ENCODE measurements around the gene EFHC2. TPM values are rescaled to one million over a fixed set of nuclear protein-coding genes. Genes with fewer than 3 reads are reported as not detected.
"Not testable (repeated sequence)": the region's sequence is repeated elsewhere in the genome, so short reads cannot be mapped to it uniquely, and the experiment has no call there.

EFHC2 gene
- total RNA-seq, 1 experiment from 2014 or later = 0.28 TPM

DNA sequence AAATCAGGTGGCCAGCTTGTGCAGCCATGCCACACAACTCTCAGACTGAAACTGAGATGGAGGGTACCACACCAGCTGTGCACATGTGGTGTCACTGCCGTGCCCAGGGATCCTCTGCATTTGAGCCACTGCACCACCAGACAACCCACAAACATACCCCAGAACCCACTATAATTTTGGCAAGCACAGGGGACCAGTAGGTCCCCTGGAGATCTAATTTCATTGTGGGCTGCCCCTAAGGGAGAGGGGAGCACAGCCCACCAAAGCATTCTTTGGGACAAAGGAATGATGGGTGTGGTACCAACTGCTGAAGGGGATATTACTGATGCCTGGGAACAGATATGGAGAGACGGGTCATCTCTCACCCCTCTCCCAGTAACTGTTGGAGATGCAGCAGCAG is 140.9 kb downstream of the EFHC2 start:
- TF ChIP-seq SIN3A (IDR thresholded peaks at IDR 0.05; ENCODE audit: borderline replicate concordance, insufficient read depth, low read depth, low read length) (no peak), TCF7L2 (IDR thresholded peaks at IDR 0.05; ENCODE audit: low read depth, low read length) (no peak), POLR2AphosphoS5 (IDR thresholded peaks at IDR 0.05; ENCODE audit: low read depth, low read length) (no peak)
- TF ChIP-seq, protein P1, sequence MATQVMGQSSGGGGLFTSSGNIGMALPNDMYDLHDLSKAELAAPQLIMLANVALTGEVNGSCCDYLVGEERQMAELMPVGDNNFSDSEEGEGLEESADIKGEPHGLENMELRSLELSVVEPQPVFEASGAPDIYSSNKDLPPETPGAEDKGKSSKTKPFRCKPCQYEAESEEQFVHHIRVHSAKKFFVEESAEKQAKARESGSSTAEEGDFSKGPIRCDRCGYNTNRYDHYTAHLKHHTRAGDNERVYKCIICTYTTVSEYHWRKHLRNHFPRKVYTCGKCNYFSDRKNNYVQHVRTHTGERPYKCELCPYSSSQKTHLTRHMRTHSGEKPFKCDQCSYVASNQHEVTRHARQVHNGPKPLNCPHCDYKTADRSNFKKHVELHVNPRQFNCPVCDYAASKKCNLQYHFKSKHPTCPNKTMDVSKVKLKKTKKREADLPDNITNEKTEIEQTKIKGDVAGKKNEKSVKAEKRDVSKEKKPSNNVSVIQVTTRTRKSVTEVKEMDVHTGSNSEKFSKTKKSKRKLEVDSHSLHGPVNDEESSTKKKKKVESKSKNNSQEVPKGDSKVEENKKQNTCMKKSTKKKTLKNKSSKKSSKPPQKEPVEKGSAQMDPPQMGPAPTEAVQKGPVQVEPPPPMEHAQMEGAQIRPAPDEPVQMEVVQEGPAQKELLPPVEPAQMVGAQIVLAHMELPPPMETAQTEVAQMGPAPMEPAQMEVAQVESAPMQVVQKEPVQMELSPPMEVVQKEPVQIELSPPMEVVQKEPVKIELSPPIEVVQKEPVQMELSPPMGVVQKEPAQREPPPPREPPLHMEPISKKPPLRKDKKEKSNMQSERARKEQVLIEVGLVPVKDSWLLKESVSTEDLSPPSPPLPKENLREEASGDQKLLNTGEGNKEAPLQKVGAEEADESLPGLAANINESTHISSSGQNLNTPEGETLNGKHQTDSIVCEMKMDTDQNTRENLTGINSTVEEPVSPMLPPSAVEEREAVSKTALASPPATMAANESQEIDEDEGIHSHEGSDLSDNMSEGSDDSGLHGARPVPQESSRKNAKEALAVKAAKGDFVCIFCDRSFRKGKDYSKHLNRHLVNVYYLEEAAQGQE (IDR thresholded peaks at IDR 0.05; ENCODE audit: insufficient read depth in 1 of 2, low read depth in 2 of 2, low read length in 1 of 2) = no peak
- TF ChIP-seq, protein P2, sequence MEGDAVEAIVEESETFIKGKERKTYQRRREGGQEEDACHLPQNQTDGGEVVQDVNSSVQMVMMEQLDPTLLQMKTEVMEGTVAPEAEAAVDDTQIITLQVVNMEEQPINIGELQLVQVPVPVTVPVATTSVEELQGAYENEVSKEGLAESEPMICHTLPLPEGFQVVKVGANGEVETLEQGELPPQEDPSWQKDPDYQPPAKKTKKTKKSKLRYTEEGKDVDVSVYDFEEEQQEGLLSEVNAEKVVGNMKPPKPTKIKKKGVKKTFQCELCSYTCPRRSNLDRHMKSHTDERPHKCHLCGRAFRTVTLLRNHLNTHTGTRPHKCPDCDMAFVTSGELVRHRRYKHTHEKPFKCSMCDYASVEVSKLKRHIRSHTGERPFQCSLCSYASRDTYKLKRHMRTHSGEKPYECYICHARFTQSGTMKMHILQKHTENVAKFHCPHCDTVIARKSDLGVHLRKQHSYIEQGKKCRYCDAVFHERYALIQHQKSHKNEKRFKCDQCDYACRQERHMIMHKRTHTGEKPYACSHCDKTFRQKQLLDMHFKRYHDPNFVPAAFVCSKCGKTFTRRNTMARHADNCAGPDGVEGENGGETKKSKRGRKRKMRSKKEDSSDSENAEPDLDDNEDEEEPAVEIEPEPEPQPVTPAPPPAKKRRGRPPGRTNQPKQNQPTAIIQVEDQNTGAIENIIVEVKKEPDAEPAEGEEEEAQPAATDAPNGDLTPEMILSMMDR (IDR thresholded peaks at IDR 0.05) = no peak
- ChIA-PET POLR2A (no interaction called here), CTCF (no interaction called here)
- no peak for DNase-seq (ENCODE audit: low read depth, low spot score)
- Histone ChIP-seq H3K27me3 (ENCODE audit: control insufficient read depth, insufficient read depth, low read length) (no peaks in the 10 kb centered on the region), H3K4me1 (ENCODE audit: control insufficient read depth, insufficient read depth, low read length) (no peaks in the 10 kb centered on the region), H3K4me3 (ENCODE audit: low read depth in 2 of 2, low read length in 2 of 2) (no peak overlapping the region), H3K36me3 (ENCODE audit: control insufficient read depth, insufficient read depth, low read length) (no peaks in the 10 kb centered on the region), H3K27ac (ENCODE audit: low read length) (no peak overlapping the region), H3K9me3 (ENCODE audit: control insufficient read depth, insufficient read depth, low read depth, low read length) (no peaks in the 10 kb centered on the region)
- intact Hi-C loops (cut with micrococcal nuclease; ENCODE audit: unreplicated experiment) = no loop called here
- no TSS peak for BruUV-seq (replicated peaks)
- in situ Hi-C loops (cut with HindIII; ENCODE audit: low pct_unique_long_range_greater_than_20kb, low sequenced_read_pairs) = no loop called here
- ATAC-seq = no peak

DNA sequence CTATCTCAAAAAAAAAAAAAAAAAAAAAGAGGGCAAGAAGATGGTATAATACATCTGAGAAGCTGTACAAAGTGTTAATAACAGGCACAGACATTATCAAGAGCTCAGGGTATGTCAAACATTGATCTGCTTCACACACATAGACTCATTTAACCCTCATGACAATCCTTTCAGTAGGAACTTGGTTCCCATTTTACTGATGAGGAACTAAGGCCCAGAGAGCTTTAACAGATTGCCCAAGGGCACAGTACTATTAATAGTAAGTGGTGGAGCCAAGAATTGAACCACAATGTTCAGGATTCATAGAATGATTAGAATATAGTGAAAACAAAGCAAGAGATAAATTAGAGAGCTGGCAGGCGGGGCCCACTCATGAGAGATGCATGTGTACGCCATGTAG is 154.4 kb downstream of the EFHC2 start:
- ATAC-seq (no peak), DNase-seq (ENCODE audit: low read depth, low spot score) (no peak)
- BruUV-seq (replicated peaks) = no TSS peak
- no peaks in the 10 kb centered on the region for H3K27me3 ChIP-seq (ENCODE audit: control insufficient read depth, insufficient read depth, low read length)
- TF ChIP-seq SIN3A (IDR thresholded peaks at IDR 0.05; ENCODE audit: borderline replicate concordance, insufficient read depth, low read depth, low read length) (no peak), POLR2AphosphoS5 (IDR thresholded peaks at IDR 0.05; ENCODE audit: low read depth, low read length) (no peak), TCF7L2 (IDR thresholded peaks at IDR 0.05; ENCODE audit: low read depth, low read length) (no peak)
- TF ChIP-seq, protein P1 (IDR thresholded peaks at IDR 0.05; ENCODE audit: insufficient read depth in 1 of 2, low read depth in 2 of 2, low read length in 1 of 2) = no peak
- TF ChIP-seq, protein P2 (IDR thresholded peaks at IDR 0.05) = no peak
- H3K36me3 ChIP-seq (ENCODE audit: control insufficient read depth, insufficient read depth, low read length) = no peaks in the 10 kb centered on the region
- H3K4me1 ChIP-seq (ENCODE audit: control insufficient read depth, insufficient read depth, low read length) = no peaks in the 10 kb centered on the region
- intact Hi-C loops (cut with micrococcal nuclease; ENCODE audit: unreplicated experiment) (no loop called here), in situ Hi-C loops (cut with HindIII; ENCODE audit: low pct_unique_long_range_greater_than_20kb, low sequenced_read_pairs) (no loop called here)
- no peaks in the 10 kb centered on the region for H3K9me3 ChIP-seq (ENCODE audit: control insufficient read depth, insufficient read depth, low read depth, low read length)
- CTCF ChIA-PET = no interaction called here
- H3K4me3 ChIP-seq (ENCODE audit: low read depth in 2 of 2, low read length in 2 of 2) = no peak overlapping the region
- POLR2A ChIA-PET = no interaction called here
- H3K27ac ChIP-seq (ENCODE audit: low read length) = no peak overlapping the region

DNA sequence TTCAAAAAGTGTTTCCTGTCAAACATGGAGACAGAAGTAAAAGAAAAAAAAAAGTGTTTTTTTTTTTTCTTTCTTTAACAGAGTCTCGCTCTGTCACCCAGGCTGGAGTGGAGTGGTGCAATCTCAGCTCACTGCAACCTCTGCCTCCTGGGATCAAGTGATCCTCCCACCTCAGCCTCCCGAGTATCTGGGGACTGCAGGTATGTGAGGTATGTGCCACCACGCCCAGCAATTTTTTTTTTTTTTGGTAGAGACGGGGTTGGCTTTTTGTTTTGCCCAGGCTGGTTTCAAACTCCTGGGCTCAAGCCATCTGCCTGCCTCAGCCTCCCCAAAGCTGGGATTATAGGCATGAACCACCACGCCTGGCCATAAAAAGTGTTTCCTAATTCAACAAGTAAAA is 155.6 kb downstream of the EFHC2 start:
- POLR2A ChIA-PET; H3K4me1 ChIP-seq (ENCODE audit: control insufficient read depth, insufficient read depth, low read length); BruUV-seq (replicated peaks); H3K27ac ChIP-seq (ENCODE audit: low read length); CTCF ChIA-PET; H3K9me3 ChIP-seq (ENCODE audit: control insufficient read depth, insufficient read depth, low read depth, low read length); ATAC-seq; H3K36me3 ChIP-seq (ENCODE audit: control insufficient read depth, insufficient read depth, low read length); H3K27me3 ChIP-seq (ENCODE audit: control insufficient read depth, insufficient read depth, low read length); in situ Hi-C loops (cut with HindIII; ENCODE audit: low pct_unique_long_range_greater_than_20kb, low sequenced_read_pairs); H3K4me3 ChIP-seq (ENCODE audit: low read depth in 2 of 2, low read length in 2 of 2); intact Hi-C loops (cut with micrococcal nuclease; ENCODE audit: unreplicated experiment); DNase-seq (ENCODE audit: low read depth, low spot score): not testable (repeated sequence)
